GM21723 (cell line): ENCODE results near the gene GAN.

ENCODE experiments used
- ATAC-seq: cut with Tn5 transposase; IDR thresholded peaks from one replicate; pipeline ENCODE4 v1.9.1; 2021; ENCODE audit warnings: mild to moderate bottlenecking, moderate library complexity; ENCODE audit not compliant: unreplicated experiment

Gene GAN

GRCh38 chr16:81350306-81350615 lies 35.5 kb downstream of the GAN start:
- no peak for ATAC-seq

DNA sequence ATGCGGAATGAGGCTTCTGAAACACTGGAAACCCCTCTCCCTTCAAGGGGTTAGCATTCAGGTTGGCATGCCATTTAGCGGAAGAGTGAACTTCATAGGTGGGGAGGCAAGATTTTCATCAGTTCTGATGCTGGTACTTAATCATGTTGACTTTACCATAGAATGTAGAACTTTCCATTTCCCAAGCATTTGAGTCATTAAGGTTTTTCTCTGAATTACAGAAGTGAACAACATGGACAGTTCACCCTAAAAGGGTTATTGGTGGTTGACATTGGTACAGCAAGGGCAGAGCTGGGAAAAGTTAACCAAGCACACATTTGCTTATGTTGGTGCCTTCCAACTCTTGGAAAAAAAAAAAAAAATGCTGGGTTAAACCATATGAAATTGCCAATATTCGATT lies 39.1 kb downstream of the GAN start:
- ATAC-seq: no peak

DNA sequence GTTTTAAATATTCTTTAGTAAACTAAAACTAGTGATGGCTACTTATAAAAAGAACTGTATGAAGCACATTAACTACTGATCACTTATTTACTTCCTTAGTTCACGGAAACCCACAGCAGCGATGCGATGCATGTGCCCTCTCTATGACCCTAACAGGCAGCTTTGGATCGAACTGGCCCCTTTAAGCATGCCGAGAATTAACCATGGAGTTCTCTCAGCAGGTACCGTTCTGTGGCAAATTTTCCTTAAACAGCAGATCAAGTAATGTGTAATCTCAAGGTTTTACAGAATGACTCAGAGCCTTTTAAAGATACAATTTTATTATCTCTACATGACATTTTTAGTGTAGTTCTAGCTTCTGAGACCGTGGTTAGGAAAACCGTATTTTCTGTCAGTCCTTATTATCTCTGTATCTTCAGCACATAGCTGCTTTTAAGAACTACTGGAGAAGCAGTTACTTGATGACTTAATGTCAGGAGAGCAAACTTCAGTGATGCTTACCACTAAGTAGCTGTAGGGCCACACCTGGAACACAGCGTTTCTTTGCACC lies 43.0 kb downstream of the GAN start:
- no peak for ATAC-seq

GRCh38 chr16:81358860-81359259 lies 44.1 kb downstream of the GAN start:
- no peak for ATAC-seq

DNA sequence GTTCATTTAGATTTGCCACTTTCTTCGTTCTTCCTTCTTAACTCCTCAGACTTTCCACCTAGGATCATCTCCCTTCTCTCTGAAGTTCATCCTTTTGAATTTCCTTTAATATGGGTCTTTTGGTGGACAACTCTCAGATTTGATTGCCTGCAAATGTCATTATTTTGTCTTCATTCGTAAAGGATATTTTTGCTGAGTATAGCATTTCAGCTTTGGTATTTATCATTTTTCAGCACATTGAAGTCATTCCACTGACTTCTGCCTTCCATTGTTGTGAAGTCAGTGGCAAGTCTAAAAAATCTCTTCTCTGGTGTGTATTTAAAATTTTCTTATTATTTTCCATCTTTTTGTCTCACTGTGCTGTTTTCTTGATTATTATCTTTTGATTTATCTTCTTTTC lies 45.4 kb downstream of the GAN start:
- no peak for ATAC-seq

- no peak for ATAC-seq
Measured at GRCh38 chr16:81365731-81366130, 51.0 kb downstream of the GAN start.

- ATAC-seq: no peak
Measured at GRCh38 chr16:81366316-81366932, 51.7 kb downstream of the GAN start.

- ATAC-seq: no peak
Measured at GRCh38 chr16:81367821-81368220, 53.1 kb downstream of the GAN start.

GRCh38 chr16:81369888-81370504 lies 55.2 kb downstream of the GAN start:
- no peak for ATAC-seq

DNA sequence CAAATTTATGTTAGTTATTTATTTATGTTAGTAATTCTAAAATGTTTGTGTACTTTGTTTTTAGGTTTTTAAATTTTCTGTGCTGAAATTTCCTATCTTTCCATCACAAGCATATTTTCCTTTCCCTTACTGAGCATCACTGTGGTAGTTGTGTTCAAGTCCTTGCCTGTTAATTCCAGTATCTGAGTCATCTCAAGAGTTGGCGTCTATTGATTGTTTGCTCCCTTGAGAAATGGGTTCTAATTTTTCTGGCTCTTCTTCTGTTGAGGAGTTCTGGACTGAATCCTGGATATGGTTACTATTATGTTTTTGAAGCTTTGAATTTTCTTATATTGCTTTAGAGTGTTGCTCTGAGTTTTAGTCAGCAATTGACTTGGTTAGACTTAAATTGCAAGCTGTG lies 56.3 kb downstream of the GAN start:
- ATAC-seq: no peak

- no peak for ATAC-seq
Measured at GRCh38 chr16:81374550-81374949, 59.8 kb downstream of the GAN start.

GRCh38 chr16:81376880-81377279 lies 62.1 kb downstream of the GAN start:
- no peak for ATAC-seq

GRCh38 chr16:81378049-81378448 lies 63.3 kb downstream of the GAN start:
- no peak for ATAC-seq

DNA sequence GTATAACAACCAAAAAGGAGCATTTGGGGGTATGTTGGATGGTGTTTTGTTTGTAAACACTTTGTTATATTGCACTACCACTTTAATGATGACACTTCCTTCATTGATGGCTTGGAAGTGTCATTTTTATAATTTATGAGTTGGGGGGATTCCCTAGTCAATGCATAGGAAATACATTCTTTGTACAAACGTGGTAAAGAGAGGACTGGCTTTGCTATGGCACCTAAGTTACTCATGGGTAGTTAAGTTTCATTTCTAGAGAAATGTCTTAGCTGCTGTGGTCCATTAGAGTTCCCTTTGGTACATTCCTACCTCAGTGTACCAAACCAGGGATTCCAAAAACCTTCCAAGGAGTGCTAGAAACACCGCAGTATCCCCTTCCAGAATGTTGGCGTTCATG lies 66.2 kb downstream of the GAN start:
- ATAC-seq: no peak

DNA sequence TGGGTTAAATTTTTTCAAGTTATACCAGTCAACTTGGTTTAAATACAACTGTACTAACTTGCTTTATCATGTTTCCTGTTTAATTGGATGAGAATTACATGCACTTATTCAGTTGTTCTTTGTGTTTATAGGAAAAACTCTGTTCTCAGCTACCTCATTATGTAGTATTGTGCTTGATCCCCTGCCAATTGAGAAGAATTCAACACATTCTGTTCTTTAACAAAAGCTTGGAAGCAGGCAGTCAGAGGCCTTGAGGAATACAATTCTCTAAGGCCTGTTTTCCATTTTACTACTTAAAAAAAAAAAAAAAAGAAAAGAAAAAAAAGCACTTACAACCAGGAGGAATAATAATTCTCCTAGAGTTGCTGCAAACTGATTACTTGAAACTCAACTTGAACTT lies 69.2 kb downstream of the GAN start:
- no peak for ATAC-seq

GRCh38 chr16:81385031-81385756 lies 70.4 kb downstream of the GAN start:
- ATAC-seq: no peak

GRCh38 chr16:81388357-81388756 lies 73.6 kb downstream of the GAN start:
- ATAC-seq: no peak

- ATAC-seq: no peak
Measured at GRCh38 chr16:81390840-81391239, 76.1 kb downstream of the GAN start.

DNA sequence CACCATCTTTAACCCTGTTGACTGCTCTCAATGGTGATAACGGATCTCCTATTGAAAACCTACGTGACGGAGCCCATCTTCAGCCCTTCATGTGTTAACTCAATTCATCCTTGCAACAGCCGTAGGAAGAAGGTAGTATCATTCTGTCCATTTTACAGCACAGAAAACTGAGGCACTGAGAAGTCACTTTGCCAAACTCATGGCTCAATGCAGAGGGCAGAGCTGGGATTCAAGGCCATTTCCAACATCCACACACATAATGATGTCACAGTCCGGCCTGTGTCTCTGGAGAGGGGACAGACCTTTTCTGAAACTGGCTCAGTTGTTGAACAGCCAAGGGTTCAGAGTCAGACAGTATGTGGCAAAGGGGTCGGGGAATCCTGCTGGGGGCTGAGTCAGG lies 77.2 kb downstream of the GAN start:
- no peak for ATAC-seq

GRCh38 chr16:81394416-81394815 lies 79.7 kb downstream of the GAN start:
- no peak for ATAC-seq

GRCh38 chr16:81394966-81395655 lies 80.3 kb downstream of the GAN start:
- ATAC-seq: no peak
